LHCN-M2 (cell line): ENCODE measurements around the gene RNU7-1. TPM values are rescaled to one million over a fixed set of nuclear protein-coding genes. Genes with fewer than 3 reads are reported as not detected.

Experiments used
- DNase-seq: peaks from one replicate; pipeline ENCODE4 v3.0.0-alpha.2; 2012; ENCODE audit warnings: low read depth
- total RNA-seq: library from RNA; depleted of rRNA; stranded (reverse); fragments of >200 nt; gene quantifications from 2 replicates; pipeline ENCODE4 v1.2.3, GENCODE V29; 2014

The RNU7-1 gene
- total RNA-seq, 1 experiment from 2014 or later = not detected

DNA sequence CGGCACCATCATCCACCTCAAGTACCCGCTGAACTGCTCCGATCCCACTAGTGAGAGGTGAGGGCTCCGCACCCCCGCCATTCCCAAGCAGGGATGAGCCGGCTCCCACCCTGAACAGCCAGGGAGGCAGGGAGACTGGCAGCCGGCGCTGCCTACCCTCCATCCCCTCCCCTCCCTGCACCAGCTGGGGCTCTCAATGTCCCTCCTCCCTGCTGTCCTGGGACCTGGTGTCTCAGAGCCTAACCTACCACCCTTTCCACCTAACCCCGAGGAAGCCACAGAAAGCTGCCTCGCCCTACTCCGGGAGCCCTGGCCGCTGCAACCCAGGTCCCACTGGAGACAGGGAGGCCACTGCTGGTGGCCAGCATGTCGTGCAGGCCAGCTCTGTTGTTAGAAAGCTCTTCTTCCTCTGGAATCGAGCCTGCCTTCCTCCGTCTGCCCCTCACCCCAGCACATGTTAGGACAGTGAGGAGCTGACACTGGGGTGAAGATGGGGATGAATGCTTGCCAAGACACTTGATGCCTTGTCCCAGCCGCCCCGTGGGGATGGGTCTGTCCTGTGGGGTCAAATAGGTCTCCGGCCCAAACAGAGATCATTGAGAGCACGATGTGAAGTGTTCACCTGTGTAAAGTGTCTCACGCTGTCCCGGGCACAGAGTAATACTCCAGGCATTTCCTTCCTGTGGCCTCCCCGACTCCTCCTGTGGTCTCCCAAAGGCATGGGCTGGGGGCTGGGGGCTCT is 8.7 kb downstream of the RNU7-1 start:
- no peak for DNase-seq

DNA sequence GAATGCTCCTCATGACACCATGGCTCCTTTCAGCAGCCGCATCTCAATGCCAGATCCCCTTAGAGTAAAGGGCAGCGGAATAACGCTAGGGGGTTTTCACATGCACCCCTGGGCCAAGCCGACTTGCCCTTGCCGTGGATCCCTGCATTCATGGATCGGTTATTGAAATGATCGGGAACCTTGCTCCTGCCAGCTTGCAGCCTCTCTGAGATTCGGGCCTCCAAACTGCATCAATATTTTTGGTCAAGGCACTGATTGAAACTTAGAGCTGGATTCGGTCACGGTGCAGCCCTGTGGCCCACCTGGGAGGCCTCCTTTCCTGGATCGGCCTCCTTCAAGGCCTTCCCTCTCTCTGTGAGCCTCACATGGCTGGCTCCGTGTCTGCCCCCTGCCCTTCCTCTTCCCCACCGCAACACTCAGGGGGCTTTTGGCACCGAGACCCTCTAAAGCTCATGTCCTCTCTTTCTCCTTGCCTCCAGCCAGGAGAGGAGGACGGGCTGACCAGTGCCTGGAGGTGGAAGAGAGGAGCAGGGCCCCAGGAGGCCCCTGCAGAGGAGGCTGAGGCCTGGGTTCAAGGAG is 9.3 kb downstream of the RNU7-1 start:
- no peak for DNase-seq

DNA sequence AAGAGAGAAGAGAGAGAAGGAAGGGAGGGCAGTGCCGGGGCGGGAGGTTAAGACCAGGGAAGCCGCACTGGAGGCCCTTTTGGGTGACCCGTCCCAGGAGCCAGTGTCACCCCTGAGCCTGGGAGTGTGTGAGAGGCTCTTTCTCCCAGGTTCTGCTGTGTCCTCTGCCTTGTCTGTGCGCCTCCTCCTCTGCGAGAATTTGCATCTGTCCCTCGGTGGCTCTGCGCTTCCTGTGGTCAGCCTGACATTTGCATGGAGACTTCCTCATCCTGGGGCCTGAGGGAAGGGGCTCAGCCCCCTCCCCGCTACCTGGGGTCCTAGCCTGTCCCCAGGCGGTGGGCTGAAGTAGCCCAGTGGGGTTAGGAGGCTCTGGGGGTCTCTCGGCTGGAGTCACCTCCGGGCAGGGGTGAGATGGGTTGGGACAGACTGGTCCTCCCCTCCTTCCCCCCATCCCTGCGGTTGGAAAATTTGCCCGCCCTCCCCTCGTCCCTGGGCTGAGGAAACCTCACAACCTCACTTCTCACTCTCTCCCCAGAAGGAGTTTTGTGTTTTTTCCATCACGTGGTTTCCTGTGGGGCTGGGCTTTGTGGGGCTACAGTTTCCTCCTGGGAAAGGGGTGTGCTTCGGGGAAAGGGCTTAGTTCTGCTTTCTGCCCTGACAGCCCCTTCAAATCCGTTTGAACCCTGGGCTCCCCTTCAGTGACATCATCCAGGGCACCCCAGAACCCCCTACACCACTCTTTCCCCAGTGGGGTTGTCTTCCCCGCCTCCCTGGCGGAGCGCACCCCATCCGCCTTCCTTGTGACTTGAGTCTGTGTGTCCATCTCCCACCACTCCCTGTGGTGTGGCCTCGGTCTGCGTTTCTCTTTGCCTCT is 10.1 kb downstream of the RNU7-1 start:
- no peak for DNase-seq

DNA sequence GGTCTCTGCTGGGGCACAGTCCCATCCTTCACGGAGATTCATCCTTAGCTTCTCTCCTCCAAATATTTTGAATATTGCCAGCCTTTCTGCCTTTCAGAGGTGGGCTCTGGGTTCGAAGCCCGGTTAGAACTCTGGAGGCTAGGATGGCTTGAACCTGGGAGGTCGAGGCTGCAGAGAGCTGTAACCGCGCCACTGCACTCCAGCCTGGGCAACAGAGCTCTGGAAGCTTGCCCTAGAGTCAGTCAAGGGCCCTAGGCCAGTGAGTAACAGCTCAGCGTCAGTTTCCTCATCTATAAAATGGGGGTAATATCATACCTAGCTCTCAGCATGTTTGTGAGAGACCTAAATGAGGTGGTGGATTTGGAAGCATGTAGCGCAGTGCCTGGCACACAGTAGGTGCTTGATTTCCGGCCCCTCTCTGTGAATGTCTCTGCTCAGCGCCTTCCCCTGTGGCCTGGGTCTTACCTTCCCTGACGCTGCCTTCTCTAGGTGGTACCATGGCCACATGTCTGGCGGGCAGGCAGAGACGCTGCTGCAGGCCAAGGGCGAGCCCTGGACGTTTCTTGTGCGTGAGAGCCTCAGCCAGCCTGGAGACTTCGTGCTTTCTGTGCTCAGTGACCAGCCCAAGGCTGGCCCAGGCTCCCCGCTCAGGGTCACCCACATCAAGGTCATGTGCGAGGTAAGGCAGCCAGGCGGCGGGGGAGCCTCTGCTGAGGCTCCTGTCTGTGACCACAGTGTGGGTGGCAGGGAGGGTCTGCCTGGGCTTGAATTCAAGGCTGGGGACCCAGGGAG is 10.9 kb downstream of the RNU7-1 start:
- no peak for DNase-seq

DNA sequence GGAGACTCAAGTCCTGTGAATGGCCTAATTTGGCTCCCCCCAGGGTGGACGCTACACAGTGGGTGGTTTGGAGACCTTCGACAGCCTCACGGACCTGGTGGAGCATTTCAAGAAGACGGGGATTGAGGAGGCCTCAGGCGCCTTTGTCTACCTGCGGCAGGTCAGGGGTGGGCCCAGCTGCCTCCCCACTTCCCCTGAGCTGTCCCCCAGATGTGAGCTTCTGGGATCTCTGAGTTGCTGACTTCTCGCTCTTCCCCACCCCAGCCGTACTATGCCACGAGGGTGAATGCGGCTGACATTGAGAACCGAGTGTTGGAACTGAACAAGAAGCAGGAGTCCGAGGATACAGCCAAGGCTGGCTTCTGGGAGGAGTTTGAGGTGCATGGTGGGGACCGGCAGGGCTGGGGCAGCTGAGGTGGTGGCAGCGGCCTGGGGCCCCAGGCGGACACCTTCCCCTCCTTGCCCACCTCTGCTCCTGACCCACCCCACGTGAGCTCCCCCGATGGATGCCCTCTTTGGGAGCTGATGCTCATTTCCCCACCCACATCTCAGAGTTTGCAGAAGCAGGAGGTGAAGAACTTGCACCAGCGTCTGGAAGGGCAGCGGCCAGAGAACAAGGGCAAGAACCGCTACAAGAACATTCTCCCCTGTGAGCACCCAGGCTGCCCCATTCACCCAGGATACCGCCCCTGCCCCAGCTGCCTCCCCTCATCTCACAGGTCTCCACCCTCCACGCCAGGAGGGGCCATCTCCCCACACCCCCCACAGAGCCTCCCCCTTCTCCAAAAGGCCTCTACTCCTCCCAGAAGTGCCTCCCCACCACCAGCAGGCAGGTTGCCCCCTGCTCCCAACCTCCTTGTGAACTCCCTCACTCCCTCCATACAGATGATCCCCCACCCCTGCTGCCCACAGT is 11.7 kb downstream of the RNU7-1 start:
- no peak for DNase-seq

DNA sequence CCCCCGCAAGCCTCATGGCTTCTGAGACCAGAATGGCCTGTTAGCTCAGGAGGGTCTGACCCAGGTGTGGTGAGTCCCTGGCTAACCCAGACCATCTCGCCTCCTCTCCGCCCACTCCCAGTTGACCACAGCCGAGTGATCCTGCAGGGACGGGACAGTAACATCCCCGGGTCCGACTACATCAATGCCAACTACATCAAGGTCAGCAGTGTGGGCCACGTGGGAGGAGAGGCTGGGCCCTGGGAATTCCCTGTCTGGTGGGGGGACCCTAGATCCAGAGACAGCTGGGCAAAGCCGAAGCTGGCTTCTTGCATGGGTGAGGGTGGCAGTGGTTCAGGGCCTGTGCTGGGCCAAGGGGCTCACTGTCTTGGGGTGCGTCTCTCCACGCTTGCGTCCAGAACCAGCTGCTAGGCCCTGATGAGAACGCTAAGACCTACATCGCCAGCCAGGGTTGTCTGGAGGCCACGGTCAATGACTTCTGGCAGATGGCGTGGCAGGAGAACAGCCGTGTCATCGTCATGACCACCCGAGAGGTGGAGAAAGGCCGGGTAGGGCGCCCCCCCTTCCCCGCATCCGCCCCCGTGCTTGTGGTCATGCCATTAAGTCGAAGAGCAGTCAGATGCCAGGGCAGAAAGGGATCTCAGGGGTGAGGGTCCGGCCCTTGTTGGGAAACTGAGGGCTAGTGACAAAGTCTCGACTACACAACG is 12.6 kb downstream of the RNU7-1 start:
- DNase-seq = no peak

DNA sequence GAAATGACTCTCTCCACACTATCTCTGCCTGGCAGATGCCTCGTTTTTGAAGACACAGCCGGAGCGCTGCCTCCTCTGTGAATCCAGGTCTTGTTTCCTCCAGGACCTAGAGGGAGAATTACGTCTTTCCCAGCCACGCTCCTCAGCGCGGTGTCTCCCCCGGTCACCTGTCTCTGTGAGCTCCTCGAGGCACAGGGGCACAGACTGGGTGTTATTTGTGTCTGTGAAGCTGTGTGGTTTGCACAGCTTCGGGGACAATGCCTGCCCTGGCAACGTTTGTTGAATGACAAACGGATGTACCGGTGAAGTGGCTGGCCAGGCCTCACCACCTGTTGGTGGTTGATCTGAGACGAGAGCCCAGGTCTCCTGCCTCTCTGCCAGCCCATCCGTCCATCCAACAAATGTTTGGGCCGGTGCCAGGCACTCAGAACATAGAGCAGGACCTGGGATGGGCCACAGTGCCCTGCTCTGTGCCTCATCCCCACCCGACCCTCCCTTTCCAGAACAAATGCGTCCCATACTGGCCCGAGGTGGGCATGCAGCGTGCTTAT is 13.6 kb downstream of the RNU7-1 start:
- DNase-seq = no peak

DNA sequence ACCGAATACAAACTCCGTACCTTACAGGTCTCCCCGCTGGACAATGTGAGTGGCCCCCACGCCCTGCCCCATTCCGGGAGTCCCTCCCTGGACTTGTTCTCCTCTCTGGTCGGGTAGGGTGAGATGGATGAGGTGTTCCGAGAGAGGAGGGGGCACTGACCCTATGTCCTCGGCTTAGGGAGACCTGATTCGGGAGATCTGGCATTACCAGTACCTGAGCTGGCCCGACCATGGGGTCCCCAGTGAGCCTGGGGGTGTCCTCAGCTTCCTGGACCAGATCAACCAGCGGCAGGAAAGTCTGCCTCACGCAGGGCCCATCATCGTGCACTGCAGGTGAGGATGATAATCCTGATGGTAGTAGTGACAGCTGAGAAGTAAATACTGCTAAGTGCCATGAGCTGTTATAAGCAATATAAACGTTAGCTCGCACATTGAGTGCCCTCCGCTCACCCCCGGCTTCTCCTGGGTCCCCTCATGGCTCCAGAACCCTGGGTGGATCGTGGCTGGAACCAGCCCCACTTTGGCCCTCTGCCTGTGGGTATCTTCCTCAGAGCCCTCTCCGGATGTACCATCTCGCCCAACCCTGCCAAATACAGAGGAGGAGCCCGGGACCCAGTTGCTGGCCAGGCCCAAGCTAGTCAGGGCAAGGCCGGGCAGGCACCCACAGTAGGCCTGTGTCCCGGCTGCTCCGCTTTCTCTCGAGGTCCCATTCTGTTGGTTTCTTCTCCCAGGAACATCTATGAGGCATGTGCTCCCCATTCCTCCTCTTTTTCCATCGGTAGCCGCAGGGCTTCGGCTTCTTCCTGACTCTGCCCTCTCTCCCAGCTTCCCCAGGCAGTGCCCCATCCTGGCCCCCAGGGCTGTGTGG is 14.4 kb downstream of the RNU7-1 start:
- DNase-seq = no peak

DNA sequence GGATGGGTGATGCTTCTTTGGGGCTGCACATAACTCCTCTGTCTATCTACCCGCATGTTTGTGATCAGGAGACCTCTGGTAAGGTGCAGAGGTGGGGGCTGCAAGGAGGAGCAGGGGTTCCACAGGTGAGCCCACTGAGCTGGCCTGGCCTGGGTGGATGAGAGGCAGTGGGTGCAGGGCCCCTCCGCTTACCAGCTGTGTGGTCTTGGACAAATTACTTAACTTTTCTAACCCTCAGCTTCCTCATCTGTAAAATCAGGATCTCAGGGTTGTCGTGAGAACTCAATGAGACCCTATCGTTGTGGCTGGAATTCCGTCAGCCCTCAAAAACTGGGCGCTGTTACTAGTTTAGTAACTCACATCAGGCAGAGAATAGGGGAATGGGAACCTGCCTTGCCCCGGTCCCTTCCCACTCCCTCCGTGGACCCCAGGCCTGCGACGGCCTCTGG is 15.0 kb downstream of the RNU7-1 start:
- DNase-seq = no peak

DNA sequence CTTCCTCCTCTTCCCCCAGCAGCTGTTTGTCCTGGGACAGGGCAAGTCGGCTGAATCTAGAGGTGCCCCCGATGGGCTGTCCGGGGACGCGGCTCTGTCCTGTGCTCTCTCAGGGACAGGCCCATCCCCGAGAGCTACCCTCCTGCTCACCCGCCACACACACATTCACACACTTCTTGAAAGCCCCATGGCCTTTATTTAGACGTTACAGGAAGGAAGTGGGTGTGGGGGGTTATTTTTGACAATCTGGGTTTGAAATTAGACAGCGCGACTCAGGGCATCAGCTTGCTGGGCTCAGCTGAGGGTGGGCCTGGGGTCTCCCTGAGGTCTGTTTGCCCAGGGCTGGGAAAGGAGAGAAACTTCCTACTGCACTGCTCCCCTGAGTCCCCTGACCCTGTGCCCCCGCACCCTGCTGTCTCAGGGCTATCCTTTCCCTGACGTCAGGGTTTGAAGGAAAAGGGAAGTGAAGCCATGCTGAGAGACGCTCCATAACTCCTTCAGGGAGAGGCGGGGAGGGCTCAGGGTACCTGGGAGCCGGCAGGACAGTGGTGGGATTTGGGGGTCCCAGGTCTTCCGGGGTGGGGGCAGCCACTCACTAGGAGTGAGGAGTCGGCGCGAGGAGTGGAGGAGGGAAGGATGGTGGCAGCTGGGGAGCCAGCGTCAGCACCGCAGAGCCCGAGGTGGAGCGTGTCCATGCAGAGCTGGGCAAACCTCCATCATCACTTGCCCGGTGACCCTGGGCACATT is 15.6 kb downstream of the RNU7-1 start:
- no peak for DNase-seq

DNA sequence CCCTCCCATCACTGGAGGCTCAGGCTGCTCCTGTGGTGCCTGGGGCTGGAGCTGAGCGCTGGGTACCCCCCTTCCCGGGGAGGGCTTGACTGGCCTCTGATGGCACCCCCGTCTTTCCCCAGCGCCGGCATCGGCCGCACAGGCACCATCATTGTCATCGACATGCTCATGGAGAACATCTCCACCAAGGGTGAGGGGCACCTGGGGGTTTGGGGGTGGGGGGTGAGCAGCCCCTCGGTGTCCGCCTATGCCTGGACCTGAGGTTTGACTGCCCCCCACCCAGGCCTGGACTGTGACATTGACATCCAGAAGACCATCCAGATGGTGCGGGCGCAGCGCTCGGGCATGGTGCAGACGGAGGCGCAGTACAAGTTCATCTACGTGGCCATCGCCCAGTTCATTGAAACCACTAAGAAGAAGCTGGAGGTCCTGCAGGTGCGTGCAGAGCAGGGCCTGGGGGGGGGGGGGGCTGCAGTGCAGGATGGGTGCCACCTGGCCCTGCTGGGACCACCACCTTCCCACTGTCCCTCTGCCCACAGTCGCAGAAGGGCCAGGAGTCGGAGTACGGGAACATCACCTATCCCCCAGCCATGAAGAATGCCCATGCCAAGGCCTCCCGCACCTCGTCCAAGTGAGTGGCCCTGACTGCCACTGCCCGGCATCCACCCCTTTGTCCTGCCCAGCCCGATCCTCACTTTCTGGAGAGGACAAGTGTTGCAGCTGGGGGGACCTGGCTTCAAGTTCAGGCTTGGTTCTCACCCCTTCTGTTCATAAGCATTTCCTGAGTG is 16.4 kb downstream of the RNU7-1 start:
- DNase-seq = no peak

DNA sequence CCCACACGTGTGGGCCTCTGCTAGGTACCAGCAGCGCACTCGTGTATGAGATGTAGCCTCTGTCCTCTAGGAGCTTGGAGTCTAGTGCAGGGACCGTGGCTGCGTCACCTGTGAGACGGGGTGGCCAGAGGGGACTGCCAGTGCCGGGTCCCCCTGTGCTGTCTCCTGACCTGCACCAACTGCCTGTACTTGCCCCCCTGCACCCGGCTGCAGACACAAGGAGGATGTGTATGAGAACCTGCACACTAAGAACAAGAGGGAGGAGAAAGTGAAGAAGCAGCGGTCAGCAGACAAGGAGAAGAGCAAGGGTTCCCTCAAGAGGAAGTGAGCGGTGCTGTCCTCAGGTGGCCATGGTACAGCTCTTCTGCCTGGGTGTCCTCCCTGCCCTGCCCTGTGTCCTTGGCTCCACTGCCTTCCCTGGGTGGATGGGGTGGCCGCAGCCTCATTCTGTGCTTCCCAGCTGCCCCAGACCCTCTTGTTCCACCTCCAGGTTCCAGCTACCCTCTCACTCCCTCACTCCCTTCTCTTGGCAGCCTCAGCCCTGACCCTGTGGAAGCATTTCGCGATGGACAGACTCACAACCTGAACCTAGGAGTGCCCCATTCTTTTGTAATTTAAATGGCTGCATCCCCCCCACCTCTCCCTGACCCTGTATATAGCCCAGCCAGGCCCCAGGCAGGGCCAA is 17.1 kb downstream of the RNU7-1 start:
- peak; percentile 24 for DNase-seq

DNA sequence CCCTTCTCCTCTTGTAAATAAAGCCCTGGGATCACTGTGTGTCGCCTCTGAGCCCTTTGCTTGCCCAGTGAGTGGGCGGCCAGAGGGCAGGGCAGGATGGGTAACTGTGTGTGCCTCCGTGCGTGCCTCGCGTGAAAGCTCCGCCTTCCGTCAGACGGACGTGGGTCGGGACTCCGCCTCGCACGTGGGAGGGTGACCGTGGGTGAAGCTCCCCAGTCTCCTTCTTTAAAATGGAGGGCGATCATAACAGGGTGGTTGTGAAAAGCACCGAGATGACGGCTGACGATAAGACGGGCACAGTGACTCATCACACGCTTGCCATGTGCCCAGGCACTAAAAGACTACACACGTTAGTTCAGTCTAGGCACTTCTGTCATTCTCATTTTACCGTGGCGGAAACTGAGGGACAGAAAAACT is 17.7 kb downstream of the RNU7-1 start:
- DNase-seq = peak; percentile 78

DNA sequence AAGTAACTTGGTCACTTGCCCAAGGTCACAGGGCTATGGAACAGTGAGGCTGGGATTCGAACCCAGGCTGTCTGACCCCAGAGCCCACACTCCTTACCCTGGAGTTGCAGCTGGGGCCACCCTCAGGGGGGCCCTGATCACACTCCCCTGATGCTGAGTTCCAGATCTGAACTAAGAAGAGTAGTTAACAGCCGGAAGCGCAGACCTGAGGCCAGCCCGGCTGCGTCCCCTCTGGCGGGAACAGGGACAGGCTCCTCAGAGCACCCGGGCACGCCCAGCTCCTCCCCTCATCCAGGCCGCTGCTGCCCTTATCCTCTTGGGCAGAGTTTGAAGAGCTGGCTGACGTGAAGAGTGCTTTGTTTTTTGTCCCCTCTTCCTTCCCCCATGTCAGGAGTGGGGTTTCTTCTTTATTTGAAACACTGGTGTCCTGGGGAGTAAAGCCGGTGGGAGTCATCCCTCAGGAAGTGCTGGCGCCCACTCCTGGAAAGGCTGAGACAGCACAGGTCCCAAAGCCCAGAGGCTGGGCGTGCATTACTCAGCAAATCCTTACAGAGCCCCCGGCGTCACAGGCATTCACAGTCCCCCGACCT is 18.2 kb downstream of the RNU7-1 start:
- DNase-seq = peak; percentile 79

DNA sequence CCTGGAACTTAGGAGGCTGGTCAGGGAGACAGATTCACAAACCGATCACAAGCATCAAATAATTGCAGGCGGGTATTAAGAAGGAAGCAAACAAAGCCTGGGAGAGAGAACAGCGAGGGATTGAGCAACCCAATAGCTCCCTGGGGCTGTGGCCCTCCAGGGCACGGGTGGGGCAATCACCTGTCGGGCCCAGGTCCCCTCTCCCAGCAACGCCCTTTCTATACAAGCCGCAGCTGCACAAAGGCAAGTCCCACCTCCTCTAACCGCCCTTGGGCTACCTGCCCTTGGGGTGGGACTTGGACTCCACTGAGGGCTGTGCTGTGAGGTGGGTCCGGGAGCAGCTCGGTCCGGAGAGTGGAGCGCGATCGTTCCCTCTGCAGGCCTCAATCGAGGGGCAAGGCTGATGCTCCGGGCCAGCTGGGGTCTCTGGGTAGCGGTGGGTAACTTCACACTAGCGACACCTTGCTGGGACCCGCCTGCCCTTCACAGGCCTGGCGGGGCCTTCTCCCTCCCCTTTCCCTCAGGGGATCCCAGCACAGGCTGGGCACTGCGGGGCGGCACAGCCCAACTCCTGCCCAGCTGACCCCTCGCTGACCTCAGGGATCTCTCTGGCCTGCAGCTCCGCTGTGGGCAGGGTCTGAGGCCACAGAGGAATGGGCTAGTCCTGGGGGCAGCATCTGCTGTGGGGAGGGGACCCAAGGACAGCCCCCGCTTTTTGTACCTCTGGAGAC is 18.8 kb downstream of the RNU7-1 start:
- no peak for DNase-seq
